WTC11 (cell line): ENCODE measurements around the gene VEZF1. TPM values are rescaled to one million over a fixed set of nuclear protein-coding genes. Genes with fewer than 3 reads are reported as not detected.

Experiments used
- ATAC-seq: fragments of 200-7000 bp; cut with Tn5 transposase; 2 replicates; pipeline ENCODE4 v1.10.0; 2021; ENCODE audit warnings: mild to moderate bottlenecking, moderate library complexity
- CTCF ChIA-PET: fragments of 300-600 bp; sonication (Branson Sonifier 250); formaldehyde crosslinking; loops from one replicate; lab custom pipeline; 2021; ENCODE audit warnings: antibody characterized with exemption; lab: Charles Lee
- POLR2A ChIA-PET: fragments of 350-600 bp; sonication (Branson Sonifier 250); formaldehyde crosslinking; loops from one replicate; lab custom pipeline; 2021; ENCODE audit warnings: antibody characterized with exemption; lab: Charles Lee
- DNase-seq: peaks from one replicate; pipeline ENCODE4 v3.0.0; 2021; ENCODE audit warnings: low spot score
- H3K27ac Mint-ChIP-seq: 2 replicates; pipeline ENCODE4 v1.8.0; 2021; ENCODE audit warnings: mixed read lengths
- H3K27me3 Mint-ChIP-seq: 2 replicates; pipeline ENCODE4 v1.8.0; 2021; ENCODE audit warnings: low read depth, mild to moderate bottlenecking, moderate library complexity, mixed read lengths
- H3K36me3 Mint-ChIP-seq: 2 replicates; pipeline ENCODE4 v1.8.0; 2021; ENCODE audit warnings: mixed read lengths
- H3K4me1 Mint-ChIP-seq: 2 replicates; pipeline ENCODE4 v1.8.0; 2022; ENCODE audit warnings: mixed read lengths
- H3K4me3 Mint-ChIP-seq: 2 replicates; pipeline ENCODE4 v1.8.0; 2021; ENCODE audit warnings: mild to moderate bottlenecking, moderate library complexity, mixed read lengths
- H3K9me3 Mint-ChIP-seq: 2 replicates; pipeline ENCODE4 v1.8.0; 2021; ENCODE audit warnings: mixed read lengths
- CREB1 ChIP-seq: sonication (generic); formaldehyde crosslinking; IDR thresholded peaks from 2 replicates; pipeline ENCODE4 v1.8.0; 2023; ENCODE audit warnings: mild to moderate bottlenecking, missing genetic modification reagents
- CTCF ChIP-seq: fragments of 200-600 bp; IDR thresholded peaks from 2 replicates; pipeline ENCODE4 v1.8.0; 2022; ENCODE audit warnings: antibody characterized with exemption
- E2F1 ChIP-seq: sonication (generic); formaldehyde crosslinking; IDR thresholded peaks from 2 replicates; pipeline ENCODE4 v1.8.0; 2022; ENCODE audit warnings: mild to moderate bottlenecking, missing genetic modification reagents
- FOXP4 ChIP-seq: sonication (generic); formaldehyde crosslinking; IDR thresholded peaks from 2 replicates; pipeline ENCODE4 v1.8.0; 2022; ENCODE audit warnings: mild to moderate bottlenecking, missing genetic modification reagents
- GABPB1 ChIP-seq: sonication (generic); formaldehyde crosslinking; IDR thresholded peaks from 2 replicates; pipeline ENCODE4 v1.8.1; 2023; ENCODE audit warnings: mild to moderate bottlenecking, missing genetic modification reagents
- IRF1 ChIP-seq: sonication (generic); formaldehyde crosslinking; IDR thresholded peaks from 2 replicates; pipeline ENCODE4 v1.8.0; 2023; ENCODE audit warnings: missing genetic modification reagents
- JUN ChIP-seq: sonication (generic); formaldehyde crosslinking; IDR thresholded peaks from 2 replicates; pipeline ENCODE4 v1.8.0; 2023; ENCODE audit warnings: mild to moderate bottlenecking, missing genetic modification reagents
- MAX ChIP-seq: sonication (generic); formaldehyde crosslinking; IDR thresholded peaks from 2 replicates; pipeline ENCODE4 v1.8.0; 2022; ENCODE audit warnings: mild to moderate bottlenecking, missing genetic modification reagents
- NFATC4 ChIP-seq: fragments of 250-450 bp; sonication (Bioruptor Pico); IDR thresholded peaks from 2 replicates; pipeline ENCODE4 v1.9.0; 2021; ENCODE audit warnings: mild to moderate bottlenecking
- NR1H2 ChIP-seq: sonication (generic); formaldehyde crosslinking; IDR thresholded peaks from 2 replicates; pipeline ENCODE4 v1.9.0; 2021; ENCODE audit warnings: mild to moderate bottlenecking, moderate library complexity, missing genetic modification reagents
- NR2C2 ChIP-seq: sonication (generic); formaldehyde crosslinking; IDR thresholded peaks from 2 replicates; pipeline ENCODE4 v1.8.0; 2022; ENCODE audit warnings: mild to moderate bottlenecking, missing genetic modification reagents
- NR3C1 ChIP-seq: sonication (generic); formaldehyde crosslinking; conservative IDR thresholded peaks from 2 replicates; pipeline ENCODE4 v1.8.1; 2023; ENCODE audit warnings: low read depth, mild to moderate bottlenecking, missing genetic modification reagents
- OVOL2 ChIP-seq: fragments of 250-450 bp; sonication (Bioruptor Pico); IDR thresholded peaks from 2 replicates; pipeline ENCODE4 v1.9.0; 2021; ENCODE audit warnings: mild to moderate bottlenecking, borderline replicate concordance
- RORB ChIP-seq: fragments of 250-450 bp; sonication (Bioruptor Pico); IDR thresholded peaks from 2 replicates; pipeline ENCODE4 v1.9.0; 2021; ENCODE audit warnings: mild to moderate bottlenecking
- SMAD4 ChIP-seq: sonication (generic); formaldehyde crosslinking; IDR thresholded peaks from 2 replicates; pipeline ENCODE4 v1.8.0; 2022; ENCODE audit warnings: mild to moderate bottlenecking, missing genetic modification reagents
- SP1 ChIP-seq: sonication (generic); formaldehyde crosslinking; conservative IDR thresholded peaks from 2 replicates; pipeline ENCODE4 v1.8.1; 2022; ENCODE audit warnings: missing genetic modification reagents
- USF1 ChIP-seq: sonication (generic); formaldehyde crosslinking; IDR thresholded peaks from 2 replicates; pipeline ENCODE4 v1.8.0; 2022; ENCODE audit warnings: mild to moderate bottlenecking, missing genetic modification reagents
- ZNF121 ChIP-seq: sonication (generic); formaldehyde crosslinking; IDR thresholded peaks from 2 replicates; pipeline ENCODE4 v1.8.0; 2023; ENCODE audit warnings: missing genetic modification reagents
- ZNF138 ChIP-seq: sonication (generic); formaldehyde crosslinking; conservative IDR thresholded peaks from 2 replicates; pipeline ENCODE4 v1.8.1; 2022; ENCODE audit warnings: mild to moderate bottlenecking, moderate library complexity, missing genetic modification reagents
- ZNF263 ChIP-seq: sonication (generic); formaldehyde crosslinking; IDR thresholded peaks from 2 replicates; pipeline ENCODE4 v1.8.1; 2022; ENCODE audit warnings: low read depth, mild to moderate bottlenecking, moderate library complexity, missing genetic modification reagents
- ZNF423 ChIP-seq: fragments of 250-450 bp; sonication (Bioruptor Pico); IDR thresholded peaks from 2 replicates; pipeline ENCODE4 v2.1.2; 2022; ENCODE audit warnings: mild to moderate bottlenecking, moderate library complexity
- total RNA-seq: library from RNA; stranded (reverse); gene quantifications from 3 replicates; pipeline ENCODE4 v1.2.3, GENCODE V29; 2021

VEZF1 gene
- total RNA-seq, 1 experiment from 2014 or later: 43.3 TPM

- no peaks in the 10 kb centered on the region for H3K9me3 Mint-ChIP-seq
- peak overlapping the region; percentile 74 for H3K4me3 Mint-ChIP-seq
- 0 out of 2 replicates have a peak overlapping the region, but pooled peaks have one; percentile 6 for H3K27ac Mint-ChIP-seq
- no peaks in the 10 kb centered on the region for H3K36me3 Mint-ChIP-seq
- peak; percentile 35 for ATAC-seq
- no peak for TF ChIP-seq GABPB1
- TF ChIP-seq ZNF423 (CRISPR knock-in tag): peak; percentile 64
- TF ChIP-seq IRF1 (CRISPR knock-in tag): no peak
- no peak for TF ChIP-seq CREB1 (CRISPR knock-in tag)
- no peak for TF ChIP-seq OVOL2 (CRISPR knock-in tag)
- no peak for TF ChIP-seq USF1 (CRISPR knock-in tag)
- 0 out of 2 replicates have a peak, but pooled peaks have one; percentile 16 for TF ChIP-seq FOXP4 (CRISPR knock-in tag)
- no peak for TF ChIP-seq CTCF
- TF ChIP-seq, all 79 proteins: peak for 2
- Mint-ChIP-seq H3K4me1 (peaks cover 58% of the 10 kb centered on the region), H3K27me3 (peaks cover 48% of the 10 kb centered on the region)
- peak; percentile 70 for DNase-seq
- CTCF ChIA-PET: interaction anchor here (0.6 to 5.8 kb wide), 23 partner anchors 10 to 171 kb away, joined by 3 to 54 read pairs (median 7); no protein-coding TSS in a partner anchor
- POLR2A ChIA-PET: interaction anchor here (0.5 to 2.2 kb wide), 8 partner anchors 14 to 569 kb away, joined by 3 to 7 read pairs (median 3); partner anchors contain the start of gene SRSF1
These were observed 33.5 kb downstream of the VEZF1 start for GRCh38 chr17:57954397-57955182.

GRCh38 chr17:57953705-57954396 lies 34.2 kb downstream of the VEZF1 start:
- Mint-ChIP-seq H3K4me3 (peak overlapping the region; percentile 74), H3K9me3 (no peaks in the 10 kb centered on the region), H3K4me1 (peaks cover 63% of the 10 kb centered on the region), H3K36me3 (no peaks in the 10 kb centered on the region), H3K27me3 (peaks cover 46% of the 10 kb centered on the region), H3K27ac (0 out of 2 replicates have a peak overlapping the region, but pooled peaks have one; percentile 6)
- no peak for DNase-seq
- ChIA-PET POLR2A (interaction anchor here (0.6 to 2.2 kb wide), 6 partner anchors 14 to 570 kb away, joined by 3 to 7 read pairs (median 3); partner anchors contain the start of gene SRSF1), CTCF (interaction anchor here (0.6 to 5.8 kb wide), 17 partner anchors 10 to 120 kb away, joined by 3 to 54 read pairs (median 10); no protein-coding TSS in a partner anchor)
- ATAC-seq: peak; percentile 3; the same call in 1 of the 2 replicates
- TF ChIP-seq ZNF423 (CRISPR knock-in tag) (0 out of 2 replicates have a peak, but pooled peaks have one; percentile 3), ZNF263 (peak; percentile 76; the same call in 1 of the 2 replicates), NFATC4 (CRISPR knock-in tag) (no peak), ZNF121 (CRISPR knock-in tag) (no peak), NR1H2 (CRISPR knock-in tag) (no peak)

GRCh38 chr17:57953219-57953618 lies 34.8 kb downstream of the VEZF1 start:
- H3K27me3 Mint-ChIP-seq: peaks cover 41% of the 10 kb centered on the region
- ChIA-PET CTCF (interaction anchor here (1.0 to 5.8 kb wide), 8 partner anchors 14 to 170 kb away, joined by 3 to 54 read pairs (median 6); no protein-coding TSS in a partner anchor), POLR2A (interaction anchor here (0.6 kb wide), 1 partner anchor 212 kb away, joined by 3 read pairs; no protein-coding TSS in a partner anchor)
- peaks cover 69% of the 10 kb centered on the region for H3K4me1 Mint-ChIP-seq
- DNase-seq: no peak
- H3K4me3 Mint-ChIP-seq: peak overlapping the region; percentile 74; the same call in 1 of the 2 replicates
- no peak overlapping the region for H3K27ac Mint-ChIP-seq
- ATAC-seq: no peak
- no peaks in the 10 kb centered on the region for H3K36me3 Mint-ChIP-seq
- no peaks in the 10 kb centered on the region for H3K9me3 Mint-ChIP-seq
- TF ChIP-seq NR2C2 (CRISPR knock-in tag): no peak
- TF ChIP-seq RORB: no peak
- TF ChIP-seq JUN (CRISPR knock-in tag): no peak
- TF ChIP-seq NR3C1 (CRISPR knock-in tag): no peak
- TF ChIP-seq SP1 (CRISPR knock-in tag): no peak
- TF ChIP-seq ZNF138 (CRISPR knock-in tag): no peak
- TF ChIP-seq SMAD4: no peak
- TF ChIP-seq MAX (CRISPR knock-in tag): no peak
- no peak for TF ChIP-seq E2F1
